ENCODE measurements around the gene CDK14. TPM values are rescaled to one million over a fixed set of nuclear protein-coding genes. Genes with fewer than 3 reads are reported as not detected.

Gene CDK14
- total and polyA plus RNA-seq, 2 donors (not counting 3 experiments of a cell fraction or from before 2014, with no cell fraction given), result 5.5 to 34.2 TPM

GRCh38 chr7:91240376-91240941 lies 644.3 kb downstream of the CDK14 start:
- no peak for TF ChIP-seq FOS (IDR thresholded peaks at IDR 0.05; ENCODE audit: borderline replicate concordance, insufficient read depth, low read length)
- no peak for TF ChIP-seq EZH2 (IDR thresholded peaks at IDR 0.05; ENCODE audit: borderline replicate concordance, low read depth, low read length, severe bottlenecking)
- DNase-seq (ENCODE audit: low read depth, low spot score) (no peak), FAIRE-seq (no peak)
- Histone ChIP-seq H2AFZ (ENCODE audit: low read depth, low read length) (no peak overlapping the region), H4K20me1 (replicated peaks; ENCODE audit: control insufficient read depth, extremely low read depth, insufficient read depth, low read length) (no peaks in the 10 kb centered on the region), H3K9me3 (replicated peaks; ENCODE audit: control insufficient read depth, insufficient read depth, low read length) (no peaks in the 10 kb centered on the region), H3K9me1 (replicated peaks; ENCODE audit: control insufficient read depth, extremely low read depth, insufficient read depth, low read length) (no peaks in the 10 kb centered on the region), H3K4me3 (replicated peaks in 1 of 3; ENCODE audit: insufficient read depth in 1 of 3, low read depth in 1 of 3, low read length in 3 of 3) (no peak overlapping the region), H3K9ac (replicated peaks; ENCODE audit: extremely low read depth, insufficient read depth, low read length) (no peak overlapping the region), H3K79me2 (ENCODE audit: control insufficient read depth, insufficient read depth, low read length) (no peaks in the 10 kb centered on the region), H3K27me3 (ENCODE audit: control insufficient read depth in 2 of 2, insufficient read depth in 2 of 2, low read length in 2 of 2) (peaks cover 9 to 16% of the 10 kb centered on the region in 2 experiments), H3K4me1 (ENCODE audit: control insufficient read depth, extremely low read depth, insufficient read depth, low read length) (peaks cover 12% of the 10 kb centered on the region), H3K4me2 (ENCODE audit: insufficient read depth, low read length) (no peak overlapping the region), H3K27ac (ENCODE audit: insufficient read depth, low read depth, low read length) (no peak overlapping the region), H3K36me3 (ENCODE audit: control insufficient read depth in 2 of 2, extremely low read depth in 1 of 2, insufficient read depth in 2 of 2, low read length in 2 of 2) (no peaks in the 10 kb centered on the region)
- BruUV-seq (replicated peaks), result no TSS peak
- ChIA-PET POLR2A (no interaction called here), CTCF (interaction anchor here (0.9 to 3.2 kb wide), 3 partner anchors 9 to 250 kb away, joined by 3 to 10 read pairs (median 6); no protein-coding TSS in a partner anchor)
- intact Hi-C loops (cut with micrococcal nuclease), result no loop called here
- dilution Hi-C loops (cut with MboI; ENCODE audit: extremely low pct_ligation_motif_present, low sequenced_read_pairs), result no loop called here

GRCh38 chr7:91242097-91242844 lies 646.1 kb downstream of the CDK14 start:
- H3K4me2 ChIP-seq (ENCODE audit: insufficient read depth, low read length), result no peak overlapping the region
- H3K27me3 ChIP-seq (ENCODE audit: control insufficient read depth in 2 of 2, insufficient read depth in 2 of 2, low read length in 2 of 2), result peaks cover 4 to 12% of the 10 kb centered on the region in 2 experiments
- FAIRE-seq, result no peak
- H2AFZ ChIP-seq (ENCODE audit: low read depth, low read length), result no peak overlapping the region
- dilution Hi-C loops (cut with MboI; ENCODE audit: extremely low pct_ligation_motif_present, low sequenced_read_pairs), result no loop called here
- H3K4me1 ChIP-seq (ENCODE audit: control insufficient read depth, extremely low read depth, insufficient read depth, low read length), result peaks cover 12% of the 10 kb centered on the region
- DNase-seq (ENCODE audit: low read depth, low spot score), result no peak
- TF ChIP-seq EZH2 (IDR thresholded peaks at IDR 0.05; ENCODE audit: borderline replicate concordance, low read depth, low read length, severe bottlenecking) (no peak), FOS (IDR thresholded peaks at IDR 0.05; ENCODE audit: borderline replicate concordance, insufficient read depth, low read length) (no peak), POLR2A (IDR thresholded peaks at IDR 0.05; ENCODE audit: low read depth, low read length) (no peak), POLR2AphosphoS5 (IDR thresholded peaks at IDR 0.05; ENCODE audit: insufficient read depth, low read depth, low read length) (no peak), GATA2 (IDR thresholded peaks at IDR 0.05; ENCODE audit: insufficient read depth, insufficient read length, low read depth, low read length) (no peak), CTCF (IDR thresholded peaks at IDR 0.05; ENCODE audit: extremely low read depth in 1 of 2, insufficient read depth in 1 of 2, low read depth in 1 of 2, low read length in 2 of 2) (no peak), MAX (IDR thresholded peaks at IDR 0.05; ENCODE audit: insufficient read depth, insufficient read length) (no peak), MYC (IDR thresholded peaks at IDR 0.05; ENCODE audit: low read depth, low read length) (no peak), JUN (IDR thresholded peaks at IDR 0.05; ENCODE audit: borderline replicate concordance, insufficient read depth, insufficient read length, low read depth) (no peak)
- POLR2A ChIA-PET, result no interaction called here
- no peaks in the 10 kb centered on the region for H3K36me3 ChIP-seq (ENCODE audit: control insufficient read depth in 2 of 2, extremely low read depth in 1 of 2, insufficient read depth in 2 of 2, low read length in 2 of 2)
- intact Hi-C loops (cut with micrococcal nuclease), result no loop called here
- no peaks in the 10 kb centered on the region for H3K9me3 ChIP-seq (replicated peaks; ENCODE audit: control insufficient read depth, insufficient read depth, low read length)
- no peaks in the 10 kb centered on the region for H3K9me1 ChIP-seq (replicated peaks; ENCODE audit: control insufficient read depth, extremely low read depth, insufficient read depth, low read length)
- no peak overlapping the region for H3K27ac ChIP-seq (ENCODE audit: insufficient read depth, low read depth, low read length)
- H3K4me3 ChIP-seq (replicated peaks in 1 of 3; ENCODE audit: insufficient read depth in 1 of 3, low read depth in 1 of 3, low read length in 3 of 3), result no peak overlapping the region
- no TSS peak for BruUV-seq (replicated peaks)
- no peaks in the 10 kb centered on the region for H4K20me1 ChIP-seq (replicated peaks; ENCODE audit: control insufficient read depth, extremely low read depth, insufficient read depth, low read length)
- CTCF ChIA-PET, result interaction anchor here (3.2 kb wide), 1 partner anchor 7 kb away, joined by 10 read pairs; no protein-coding TSS in a partner anchor
- no peaks in the 10 kb centered on the region for H3K79me2 ChIP-seq (ENCODE audit: control insufficient read depth, insufficient read depth, low read length)
- no peak overlapping the region for H3K9ac ChIP-seq (replicated peaks; ENCODE audit: extremely low read depth, insufficient read depth, low read length)
